Nasal cavity respiratory epithelium epithelial cell of viscerocranial mucosa (primary cell): ENCODE results near the gene BRAT1. TPM values are rescaled to one million over a fixed set of nuclear protein-coding genes. Genes with fewer than 3 reads are reported as not detected.

Source experiments
- total RNA-seq: library from RNA; depleted of rRNA; stranded (reverse); fragments of >200 nt; gene quantifications from 2 replicates; pipeline ENCODE4 v1.2.3, GENCODE V29; 2014

BRAT1 gene
- total RNA-seq = 18.1 and 26.8 TPM in 2 replicates

DNA sequence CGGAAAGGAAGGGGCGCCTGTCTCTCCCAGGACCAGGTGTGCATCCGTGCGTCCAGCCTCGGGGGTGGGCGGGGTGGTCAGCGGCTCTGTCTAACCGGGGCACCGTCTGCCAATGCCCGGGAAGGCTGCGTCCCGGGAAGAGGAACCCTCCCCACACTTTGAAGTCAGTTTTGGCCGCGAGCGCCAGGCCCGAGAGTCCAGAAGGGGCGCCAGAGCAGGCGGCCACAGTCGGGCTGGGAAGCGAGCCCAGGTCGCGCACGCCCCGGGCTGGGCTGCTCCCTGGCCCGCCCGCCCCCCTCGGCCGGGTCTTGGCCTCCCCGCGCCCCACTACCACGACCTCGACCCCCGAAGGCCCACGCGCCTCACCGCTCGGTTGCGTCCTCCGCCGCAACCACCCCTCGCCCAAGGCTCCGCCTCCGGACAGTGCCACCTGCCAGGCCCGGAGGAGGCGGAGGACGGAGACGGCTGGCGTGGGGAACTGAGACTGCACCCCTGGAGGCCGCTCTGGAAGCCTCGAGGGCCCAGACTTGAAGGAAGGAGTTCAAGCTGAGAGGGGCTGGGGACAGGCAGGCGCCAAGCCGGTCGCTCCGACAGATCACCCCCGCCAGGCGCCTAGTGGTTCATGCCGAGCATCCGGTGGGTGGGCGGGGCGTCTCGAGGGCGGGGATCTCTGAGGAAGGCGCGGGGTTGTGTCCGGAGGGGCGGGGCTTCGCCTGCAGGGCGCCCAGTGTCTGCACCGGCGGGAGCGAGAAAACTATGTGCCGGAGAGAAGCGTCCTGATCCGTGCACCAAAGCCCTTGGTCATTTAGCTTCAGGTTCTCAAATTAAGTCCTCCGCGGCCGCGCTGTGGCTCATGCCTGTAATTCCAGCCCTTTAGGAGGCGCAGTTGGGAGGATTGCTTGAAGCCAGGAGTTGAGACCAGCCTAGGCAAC, at the start of gene BRAT1:
Gene BRAT1 (minus strand): TSS at position 404 of the 932 bp plus-strand sequence. CDS start 1,093 bp downstream, outside the sequence.

DNA sequence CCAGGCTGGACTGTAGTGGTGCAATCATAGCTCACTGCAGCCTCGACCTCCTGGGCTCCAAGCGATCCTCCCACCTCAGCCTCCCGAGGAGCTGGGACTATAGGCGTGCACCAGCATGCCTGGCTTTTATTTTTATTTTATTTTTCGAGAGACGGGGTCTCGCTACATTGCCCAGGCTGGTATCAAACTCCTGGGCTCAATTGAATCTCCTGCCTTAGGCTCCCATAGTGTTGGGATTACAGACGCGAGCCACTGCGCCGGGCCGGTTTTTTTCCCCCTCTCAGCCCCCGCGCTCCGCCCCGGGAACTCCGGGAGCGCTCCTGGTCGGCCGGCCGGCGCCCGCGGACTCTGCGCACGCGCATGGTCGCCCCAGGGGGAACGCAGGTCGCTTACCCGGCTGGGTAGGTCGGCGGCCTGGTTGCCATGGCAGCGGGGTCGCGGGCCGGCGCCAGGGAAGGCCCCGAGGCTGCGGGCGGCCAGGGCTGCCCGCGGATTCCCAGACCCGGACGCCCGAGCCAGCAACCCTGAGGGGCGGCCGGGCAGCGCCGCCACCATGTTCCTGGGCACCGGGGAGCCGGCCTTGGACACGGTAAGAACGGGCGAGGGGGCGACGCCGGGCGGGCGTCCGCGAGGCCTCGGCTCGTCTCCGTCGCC, 3.4 kb upstream of the BRAT1 start, which contains the start of gene IQCE:
Gene IQCE (plus strand): TSS at position 351 of the 654 bp plus-strand sequence. CDS start 203 bp downstream, at position 554.

GRCh38 chr7:2519119-2519930, 36.0 kb downstream of the BRAT1 start, which contains the start of gene LFNG:
Gene LFNG (plus strand): TSS chr7:2519774. CDS start chr7:2519862, 88 bp downstream.

Other genes starting within 250 kb of the BRAT1 start
- gene SNX8, start 241.1 kb downstream of the BRAT1 start, total RNA-seq = 10.6 and 15.2 TPM in 2 replicates
- 182 and 242 TPM in 2 replicates for gene EIF3B, start 200.7 kb downstream of the BRAT1 start, total RNA-seq
- gene CHST12, start 151.9 kb downstream of the BRAT1 start, total RNA-seq = 0.34 and 6.1 TPM in 2 replicates
- not detected in 2 replicates for gene GRIFIN, start 79.1 kb downstream of the BRAT1 start, total RNA-seq
- gene LFNG, start 35.8 kb downstream of the BRAT1 start, total RNA-seq = 0.34 and 6.2 TPM in 2 replicates
- 6.2 and 13.4 TPM in 2 replicates for gene IQCE, start 3.5 kb upstream of the BRAT1 start, total RNA-seq
- 12.3 and 54.7 TPM in 2 replicates for gene TTYH3, start 76.5 kb upstream of the BRAT1 start, total RNA-seq
- under 0.01 TPM in 1 of 2 replicates, not detected in the other for gene AMZ1, start 132.7 kb upstream of the BRAT1 start, total RNA-seq